HCT116 (cell line): ENCODE results near the gene NTRK3. TPM values are rescaled to one million over a fixed set of nuclear protein-coding genes. Genes with fewer than 3 reads are reported as not detected.

Experiments
- ATAC-seq: fragments of 200-7000 bp; cut with Tn5 transposase; 2 replicates; pipeline ENCODE4 v1.9.1; 2020; ENCODE audit warnings: mild to moderate bottlenecking, moderate library complexity
- BruUV-seq: library from RNA; stranded (reverse); fragments of 400-500 nt; replicated peaks from 2 replicates; lab custom pipeline; 2021; lab: Mats Ljungman, UMichigan
- CTCF ChIA-PET: fragments of 300-600 bp; sonication (Branson Sonifier 250); formaldehyde crosslinking; loops from one replicate; lab custom pipeline; 2021; ENCODE audit warnings: antibody characterized with exemption; lab: Charles Lee
- POLR2A ChIA-PET: fragments of 300-600, 350-600 bp; sonication (Branson Sonifier 250); formaldehyde crosslinking; loops from one replicate; lab custom pipeline; 2021; ENCODE audit warnings: antibody characterized with exemption; lab: Charles Lee
- RAD21 ChIA-PET, 2 experiments: fragments of 300-600 bp; sonication (Branson Sonifier 250); formaldehyde crosslinking; loops; one replicate each; lab custom pipeline; 2023; ENCODE audit warnings: low total read pairs in 2 of 2; ENCODE audit not compliant: uncharacterized antibody in 2 of 2, unreplicated experiment in 2 of 2, low non-redundant PET in 1 of 2; lab: Charles Lee
- DNase-seq: peaks from one replicate; pipeline ENCODE4 v3.0.0-alpha.2; 2010; ENCODE audit warnings: low read depth, low spot score
- H2AFZ ChIP-seq: fragments of 200-600 bp; shearing (Covaris generic), sonication (generic); 2 replicates; pipeline ENCODE4 v1.6.1; 2017; ENCODE audit warnings: low read depth, mixed run types, mixed read lengths, antibody characterized with exemption, low read length; ENCODE audit not compliant: poor library complexity, severe bottlenecking
- H3K27ac ChIP-seq: 2 replicates; pipeline ENCODE4 v1.5.1; 2012; ENCODE audit warnings: low read depth, low read length
- H3K27me3 ChIP-seq: fragments of 200-600 bp; sonication (generic); 2 replicates; pipeline ENCODE4 v1.6.1; 2016; ENCODE audit warnings: mixed run types, low read length, mixed read lengths; ENCODE audit not compliant: insufficient read depth
- H3K36me3 ChIP-seq, 2 experiments: fragments of 200-500 bp in 1 of 2; fragments of 200-600 bp in 1 of 2; sonication (Bioruptor generic) in 1 of 2; sonication (generic) in 1 of 2; 2 replicates each; pipeline versions ENCODE4 v1.5.1 to v1.6.1; 2014 to 2016; ENCODE audit warnings: low read length in 2 of 2, inconsistent platforms in 1 of 2, mixed read lengths in 1 of 2, mixed run types in 1 of 2; ENCODE audit not compliant: insufficient read depth in 2 of 2, control insufficient read depth in 1 of 2
- H3K4me1 ChIP-seq, 2 experiments: fragments of 200-600 bp in 1 of 2; sonication (generic) in 1 of 2; 2 replicates each; pipeline versions ENCODE4 v1.5.1 to v1.6.1; 2012 to 2017; ENCODE audit warnings: low read length in 2 of 2, inconsistent platforms in 1 of 2, mild to moderate bottlenecking in 1 of 2, mixed read lengths in 1 of 2, mixed run types in 1 of 2, moderate library complexity in 1 of 2; ENCODE audit not compliant: insufficient read depth in 2 of 2, control insufficient read depth in 1 of 2
- H3K4me2 ChIP-seq: fragments of 200-600 bp; sonication (generic); 2 replicates; pipeline ENCODE4 v1.6.1; 2017; ENCODE audit warnings: mixed run types, low read length, mixed read lengths
- H3K4me3 ChIP-seq, 2 experiments: fragments of 200-600 bp in 1 of 2; sonication (generic) in 1 of 2; replicated peaks in 1 of 2; 2 replicates each; pipeline ENCODE4 v1.5.1; 2011 to 2016; ENCODE audit warnings: low read length in 2 of 2, control low read depth in 1 of 2, low read depth in 1 of 2, mild to moderate bottlenecking in 1 of 2, mixed read lengths in 1 of 2, mixed run types in 1 of 2
- H3K79me2 ChIP-seq: fragments of 200-600 bp; sonication (generic); 2 replicates; pipeline ENCODE4 v1.6.1; 2017; ENCODE audit warnings: mild to moderate bottlenecking, mixed run types, low read length, moderate library complexity, mixed read lengths; ENCODE audit not compliant: insufficient read depth
- H3K9ac ChIP-seq: fragments of 200-600 bp; sonication (generic); 2 replicates; pipeline ENCODE4 v1.6.1; 2016; ENCODE audit warnings: low read length, mixed read lengths
- H3K9me2 ChIP-seq: fragments of 200-600 bp; sonication (generic), shearing (Covaris generic); 2 replicates; pipeline ENCODE4 v1.6.1; 2017; ENCODE audit warnings: mixed run types, mild to moderate bottlenecking, moderate library complexity; ENCODE audit not compliant: insufficient read depth
- H3K9me3 ChIP-seq, 2 experiments: fragments of 200-500 bp in 1 of 2; fragments of 200-600 bp in 1 of 2; sonication (Bioruptor generic) in 1 of 2; sonication (generic) in 1 of 2; 2 replicates each; pipeline ENCODE4 v1.6.1; 2014 to 2017; ENCODE audit warnings: low read length in 2 of 2, mixed read lengths in 2 of 2, inconsistent platforms in 1 of 2, low read depth in 1 of 2, mild to moderate bottlenecking in 1 of 2, mixed run types in 1 of 2, moderate library complexity in 1 of 2; ENCODE audit not compliant: control insufficient read depth in 1 of 2, insufficient read depth in 1 of 2
- H4K20me1 ChIP-seq: fragments of 200-600 bp; sonication (generic), shearing (Covaris generic); 2 replicates; pipeline ENCODE4 v1.6.1; 2017; ENCODE audit warnings: mixed run types, mild to moderate bottlenecking, moderate library complexity; ENCODE audit not compliant: insufficient read depth
- ATF3 ChIP-seq: IDR thresholded peaks from 2 replicates; pipeline ENCODE4 v1.6.1; 2012
- CEBPB ChIP-seq: IDR thresholded peaks from 2 replicates; pipeline ENCODE4 v1.6.1; 2012; ENCODE audit warnings: low read depth
- EGR1 ChIP-seq: IDR thresholded peaks from 2 replicates; pipeline ENCODE4 v1.6.1; 2012; ENCODE audit warnings: low read depth
- ELF1 ChIP-seq: IDR thresholded peaks from 2 replicates; pipeline ENCODE4 v1.6.1; 2012; ENCODE audit warnings: low read depth, borderline replicate concordance
- EZH2 ChIP-seq: fragments of 200-600 bp; sonication (generic); IDR thresholded peaks from 2 replicates; pipeline ENCODE4 v1.6.1; 2017; ENCODE audit warnings: antibody characterized with exemption, mixed run types
- EZH2phosphoT487 ChIP-seq: fragments of 200-600 bp; IDR thresholded peaks from 2 replicates; pipeline ENCODE4 v1.6.1; 2018; ENCODE audit warnings: antibody characterized with exemption, borderline replicate concordance
- FOSL1 ChIP-seq: IDR thresholded peaks from 2 replicates; pipeline ENCODE4 v1.6.1; 2012; ENCODE audit warnings: low read depth
- JUND ChIP-seq: IDR thresholded peaks from 2 replicates; pipeline ENCODE4 v1.6.1; 2012
- MAX ChIP-seq: IDR thresholded peaks from 2 replicates; pipeline ENCODE4 v1.6.1; 2012
- POLR2A ChIP-seq: IDR thresholded peaks from 2 replicates; pipeline ENCODE4 v1.7.0; 2011; ENCODE audit warnings: borderline replicate concordance; ENCODE audit not compliant: insufficient read depth, insufficient read length; ENCODE audit errors: extremely low read depth
- POLR2AphosphoS5 ChIP-seq: IDR thresholded peaks from 2 replicates; pipeline ENCODE4 v1.6.1; 2011; ENCODE audit warnings: mild to moderate bottlenecking, low read depth, low read length, moderate library complexity
- RAD21 ChIP-seq: IDR thresholded peaks from 2 replicates; pipeline ENCODE4 v1.6.1; 2012; ENCODE audit warnings: low read depth, mild to moderate bottlenecking
- REST ChIP-seq: IDR thresholded peaks from 2 replicates; pipeline ENCODE4 v1.6.1; 2012; ENCODE audit warnings: low read depth
- SIN3A ChIP-seq: IDR thresholded peaks from 2 replicates; pipeline ENCODE4 v1.6.1; 2012; ENCODE audit warnings: low read depth
- SRF ChIP-seq: IDR thresholded peaks from 2 replicates; pipeline ENCODE4 v1.6.1; 2012; ENCODE audit warnings: low read depth
- TCF7L2 ChIP-seq: IDR thresholded peaks from 2 replicates; pipeline ENCODE4 v1.7.0; 2011; ENCODE audit warnings: borderline replicate concordance, inconsistent platforms; ENCODE audit not compliant: insufficient read depth, insufficient read length; ENCODE audit errors: extremely low read depth
- YY1 ChIP-seq: IDR thresholded peaks from 2 replicates; pipeline ENCODE4 v1.6.1; 2011; ENCODE audit warnings: low read length, low read depth, moderate library complexity, mild to moderate bottlenecking; ENCODE audit not compliant: insufficient replicate concordance; ENCODE audit errors: extremely low read depth
- ZBTB33 ChIP-seq: IDR thresholded peaks from 2 replicates; pipeline ENCODE4 v1.6.1; 2011; ENCODE audit warnings: mild to moderate bottlenecking, low read length, moderate library complexity; ENCODE audit not compliant: insufficient replicate concordance; ENCODE audit errors: extremely low read depth
- ZNF274 ChIP-seq: fragments of 200-500 bp; sonication (Bioruptor generic); IDR thresholded peaks from 2 replicates; pipeline ENCODE4 v1.6.1; 2014; ENCODE audit warnings: mild to moderate bottlenecking, low read depth, low read length, inconsistent platforms
- intact Hi-C: fragments of 100-400 bp; cut with micrococcal nuclease; formaldehyde crosslinking; loops from 2 replicates; pipeline ENCODE4 v1.10.0; 2022
- total RNA-seq: library from RNA; stranded (reverse); gene quantifications from one replicate; pipeline ENCODE4 v1.2.1, GENCODE V29; 2021; ENCODE audit not compliant: unreplicated experiment

Gene NTRK3
- total RNA-seq, 1 experiment from 2014 or later, result not detected

- TF ChIP-seq EZH2, result no peak
- no peak for TF ChIP-seq EZH2phosphoT487
- no peak for TF ChIP-seq POLR2A
- no peak for TF ChIP-seq ELF1
- TF ChIP-seq ZBTB33, result no peak
- TF ChIP-seq POLR2AphosphoS5, result no peak
- TF ChIP-seq SRF, result no peak
- TF ChIP-seq FOSL1, result no peak
- TF ChIP-seq TCF7L2, result no peak
- no peak for TF ChIP-seq ATF3
- TF ChIP-seq MAX, result no peak
- no peak for TF ChIP-seq ZNF274
- TF ChIP-seq RAD21, result no peak
- TF ChIP-seq YY1, result no peak
- TF ChIP-seq REST, result no peak
- TF ChIP-seq EGR1, result no peak
- no peak for TF ChIP-seq JUND
- no peak for TF ChIP-seq SIN3A
- no peak for TF ChIP-seq CEBPB
- TF ChIP-seq, all 23 proteins: peak for 0
- CTCF ChIA-PET, result no interaction called here
- no TSS peak for BruUV-seq
- intact Hi-C loops, result no loop called here
- no peak overlapping the region for H3K27ac ChIP-seq
- no peaks in the 10 kb centered on the region for H3K27me3 ChIP-seq
- H3K9me2 ChIP-seq, result no peaks in the 10 kb centered on the region
- RAD21 ChIA-PET, result no interaction called here
- DNase-seq, result no peak
- H3K79me2 ChIP-seq, result no peaks in the 10 kb centered on the region
- no peak overlapping the region for H2AFZ ChIP-seq
- H3K4me2 ChIP-seq, result no peak overlapping the region
- no peak overlapping the region for H3K9ac ChIP-seq
- H3K4me1 ChIP-seq, result no peaks in the 10 kb centered on the region; a peak in 1 of 4 replicates
- no peak for ATAC-seq
- no peaks in the 10 kb centered on the region; a peak in 1 of 4 replicates for H3K36me3 ChIP-seq
- no peaks in the 10 kb centered on the region for H4K20me1 ChIP-seq
- H3K9me3 ChIP-seq, result peaks cover 0 to 9% of the 10 kb centered on the region in 2 experiments; a peak in 1 of 4 replicates
- POLR2A ChIA-PET, result no interaction called here
- H3K4me3 ChIP-seq, result no peak overlapping the region
Observed at GRCh38 chr15:87939848-87940457, 316.6 kb downstream of the NTRK3 start.
